Type B pancreatic cell (in vitro differentiated cells): Measurements from ENCODE around the gene NEK8. TPM values are rescaled to one million over a fixed set of nuclear protein-coding genes. Genes with fewer than 3 reads are reported as not detected.

ENCODE experiments used
- DNase-seq: peaks from one replicate; pipeline ENCODE4 v3.0.0; 2021; ENCODE audit warnings: mixed read lengths; ENCODE audit not compliant: unreplicated experiment; ENCODE audit errors: extremely low spot score
- H3K27ac Mint-ChIP-seq: 2 replicates; pipeline ENCODE4 v1.8.0; 2021; ENCODE audit warnings: mild to moderate bottlenecking, mixed read lengths
- H3K27me3 Mint-ChIP-seq: 2 replicates; pipeline ENCODE4 v1.8.0; 2021; ENCODE audit warnings: mixed read lengths
- H3K36me3 Mint-ChIP-seq: 2 replicates; pipeline ENCODE4 v1.8.0; 2021; ENCODE audit warnings: mixed read lengths
- H3K4me1 Mint-ChIP-seq: one replicate; pipeline ENCODE4 v1.8.0; 2021; ENCODE audit warnings: mixed read lengths; ENCODE audit not compliant: unreplicated experiment
- H3K4me3 Mint-ChIP-seq: 2 replicates; pipeline ENCODE4 v1.8.0; 2021; ENCODE audit warnings: mild to moderate bottlenecking, mixed read lengths
- H3K9me3 Mint-ChIP-seq: 2 replicates; pipeline ENCODE4 v1.8.0; 2021; ENCODE audit warnings: mixed read lengths
- CTCF ChIP-seq: fragments of 200-600 bp; sonication (generic); conservative IDR thresholded peaks from 2 replicates; pipeline ENCODE4 v1.5.0; 2021; ENCODE audit warnings: antibody characterized with exemption, mild to moderate bottlenecking
- total RNA-seq: library from RNA; stranded (reverse); gene quantifications from 2 replicates; pipeline ENCODE4 v1.2.1, GENCODE V29; 2021; ENCODE audit warnings: low replicate concordance

NEK8 gene
- total RNA-seq, 1 donor from 2014 or later: 8.7 TPM

GRCh38 chr17:28744104-28744971, 15.8 kb downstream of the NEK8 start:
- peak overlapping the region; percentile 95 for H3K4me3 Mint-ChIP-seq
- peaks cover 4% of the 10 kb centered on the region for H3K36me3 Mint-ChIP-seq
- H3K27ac Mint-ChIP-seq: peak overlapping the region; percentile 98
- no peaks in the 10 kb centered on the region for H3K9me3 Mint-ChIP-seq
- H3K27me3 Mint-ChIP-seq: no peaks in the 10 kb centered on the region
- no peaks in the 10 kb centered on the region for H3K4me1 Mint-ChIP-seq
- TF ChIP-seq CTCF: no peak
- peak; percentile 89 for DNase-seq

- Mint-ChIP-seq H3K9me3 (no peaks in the 10 kb centered on the region), H3K27me3 (no peaks in the 10 kb centered on the region), H3K36me3 (peaks cover 3% of the 10 kb centered on the region), H3K4me3 (peak overlapping the region; percentile 95), H3K4me1 (peaks cover 4% of the 10 kb centered on the region), H3K27ac (peak overlapping the region; percentile 98)
- TF ChIP-seq CTCF: no peak
- peak; percentile 80 for DNase-seq
These were observed 16.6 kb downstream of the NEK8 start for GRCh38 chr17:28744972-28745785.

- H3K4me1 Mint-ChIP-seq: peaks cover 6% of the 10 kb centered on the region
- H3K27ac Mint-ChIP-seq: peak overlapping the region; percentile 98
- H3K36me3 Mint-ChIP-seq: peaks cover 9% of the 10 kb centered on the region
- no peak for TF ChIP-seq CTCF
- no peak for DNase-seq
- no peaks in the 10 kb centered on the region for H3K9me3 Mint-ChIP-seq
- no peaks in the 10 kb centered on the region for H3K27me3 Mint-ChIP-seq
- peak overlapping the region; percentile 95 for H3K4me3 Mint-ChIP-seq
These were observed 17.3 kb downstream of the NEK8 start for GRCh38 chr17:28745786-28746411.

GRCh38 chr17:28746611-28747050, 18.0 kb downstream of the NEK8 start:
- Mint-ChIP-seq H3K9me3 (no peaks in the 10 kb centered on the region), H3K36me3 (peaks cover 9% of the 10 kb centered on the region), H3K4me1 (peaks cover 6% of the 10 kb centered on the region), H3K27ac (peak overlapping the region; percentile 98), H3K27me3 (no peaks in the 10 kb centered on the region), H3K4me3 (peak overlapping the region; percentile 95)
- DNase-seq: no peak
- no peak for TF ChIP-seq CTCF

- TF ChIP-seq CTCF: no peak
- Mint-ChIP-seq H3K4me1 (peaks cover 6% of the 10 kb centered on the region), H3K27ac (peak overlapping the region; percentile 98), H3K9me3 (no peaks in the 10 kb centered on the region), H3K27me3 (no peaks in the 10 kb centered on the region), H3K4me3 (peak overlapping the region; percentile 95), H3K36me3 (peaks cover 10% of the 10 kb centered on the region)
- DNase-seq: no peak
These were observed 18.6 kb downstream of the NEK8 start for GRCh38 chr17:28747051-28747691.
